Left ventricle myocardium inferior (tissue), 1 donor: Measurements from ENCODE around the gene NLGN3. TPM values are rescaled to one million over a fixed set of nuclear protein-coding genes. Genes with fewer than 3 reads are reported as not detected.

Experiments used
- DNase-seq: peaks from one replicate; pipeline ENCODE4 v3.0.0-alpha.2; 2020
- H3K27ac ChIP-seq: fragments of 200-600 bp; replicated peaks from 2 replicates; pipeline ENCODE4 v1.8.0; 2021
- H3K27me3 ChIP-seq: fragments of 200-600 bp; 2 replicates; pipeline ENCODE4 v1.8.0; 2021; ENCODE audit warnings: low read depth
- H3K36me3 ChIP-seq: fragments of 200-600 bp; 2 replicates; pipeline ENCODE4 v1.8.0; 2021
- H3K4me1 ChIP-seq: fragments of 200-600 bp; 2 replicates; pipeline ENCODE4 v1.8.0; 2021
- H3K4me3 ChIP-seq: fragments of 200-600 bp; 2 replicates; pipeline ENCODE4 v1.8.0; 2021; ENCODE audit warnings: mild to moderate bottlenecking, moderate library complexity
- H3K9me3 ChIP-seq: fragments of 200-600 bp; replicated peaks from 2 replicates; pipeline ENCODE4 v1.8.0; 2021
- CTCF ChIP-seq: fragments of 200-600 bp; IDR thresholded peaks from 2 replicates; pipeline ENCODE4 v1.8.0; 2021; ENCODE audit warnings: antibody characterized with exemption, mild to moderate bottlenecking, borderline replicate concordance
- intact Hi-C: fragments of 100-400 bp; cut with micrococcal nuclease; formaldehyde crosslinking; loops from one replicate; pipeline ENCODE4 v1.11.0; 2022
- total RNA-seq: library from RNA; stranded (reverse); fragmentation: NEBNext Ultra II Directional; extraction: Animal tissue kit (Norgen Biotek cat#: 25700); gene quantifications from one replicate; pipeline ENCODE4 v1.2.1, GENCODE V29; 2021
- donor health status: DM: no; HTN: yes; CAD: no; lungs with severe emphysema.

NLGN3 gene
- total RNA-seq, 1 donor from 2014 or later = 0.41 TPM

- Histone ChIP-seq H3K36me3 (no peaks in the 10 kb centered on the region), H3K9me3 (no peaks in the 10 kb centered on the region), H3K4me1 (no peaks in the 10 kb centered on the region), H3K27me3 (no peaks in the 10 kb centered on the region), H3K27ac (no peak overlapping the region), H3K4me3 (no peak overlapping the region)
- no peak for DNase-seq
- no peak for TF ChIP-seq CTCF
- intact Hi-C loops = no loop called here
These were observed 21.8 kb downstream of the NLGN3 start for GRCh38 chrX:71166461-71166860.

GRCh38 chrX:71167031-71167781 lies 22.6 kb downstream of the NLGN3 start:
- no peak for TF ChIP-seq CTCF
- intact Hi-C loops = no loop called here
- Histone ChIP-seq H3K36me3 (no peaks in the 10 kb centered on the region), H3K27ac (no peak overlapping the region), H3K4me1 (no peaks in the 10 kb centered on the region), H3K9me3 (no peaks in the 10 kb centered on the region), H3K4me3 (no peak overlapping the region), H3K27me3 (no peaks in the 10 kb centered on the region)
- no peak for DNase-seq

GRCh38 chrX:71168134-71168533 lies 23.5 kb downstream of the NLGN3 start:
- Histone ChIP-seq H3K4me1 (no peaks in the 10 kb centered on the region), H3K4me3 (no peak overlapping the region), H3K9me3 (no peaks in the 10 kb centered on the region), H3K27me3 (no peaks in the 10 kb centered on the region), H3K36me3 (no peaks in the 10 kb centered on the region), H3K27ac (no peak overlapping the region)
- DNase-seq = no peak
- intact Hi-C loops = no loop called here
- no peak for TF ChIP-seq CTCF

- no peaks in the 10 kb centered on the region for H3K36me3 ChIP-seq
- no peaks in the 10 kb centered on the region for H3K4me1 ChIP-seq
- H3K9me3 ChIP-seq = no peaks in the 10 kb centered on the region
- DNase-seq = no peak
- H3K27ac ChIP-seq = no peak overlapping the region
- no peak for TF ChIP-seq CTCF
- intact Hi-C loops = no loop called here
- no peaks in the 10 kb centered on the region for H3K27me3 ChIP-seq
- H3K4me3 ChIP-seq = no peak overlapping the region
These were observed 24.9 kb downstream of the NLGN3 start for GRCh38 chrX:71169586-71169985.

- Histone ChIP-seq H3K4me3 (no peak overlapping the region), H3K4me1 (no peaks in the 10 kb centered on the region), H3K36me3 (no peaks in the 10 kb centered on the region), H3K9me3 (no peaks in the 10 kb centered on the region), H3K27me3 (no peaks in the 10 kb centered on the region), H3K27ac (no peak overlapping the region)
- DNase-seq = no peak
- intact Hi-C loops = no loop called here
- no peak for TF ChIP-seq CTCF
These were observed 26.0 kb downstream of the NLGN3 start for GRCh38 chrX:71170660-71171059.
